ENCODE measurements around the gene ISCU. TPM values are rescaled to one million over a fixed set of nuclear protein-coding genes. Genes with fewer than 3 reads are reported as not detected.

The ISCU gene
- total RNA-seq, 1 experiment from 2014 or later = 84.8 TPM

GRCh38 chr12:108583991-108584390 lies 21.6 kb downstream of the ISCU start:
- TF ChIP-seq CTCF (conservative IDR thresholded peaks at IDR 0.05) (no peak), EZH2 (IDR thresholded peaks at IDR 0.05; ENCODE audit: low read depth) (no peak)
- Histone ChIP-seq H3K4me1 (replicated peaks; ENCODE audit: insufficient read depth) (no peaks in the 10 kb centered on the region), H4K20me1 (ENCODE audit: insufficient read depth) (no peaks in the 10 kb centered on the region), H3F3A (ENCODE audit: insufficient read depth, low read depth) (no peaks in the 10 kb centered on the region), H3K27me3 (ENCODE audit: insufficient read depth, low read depth) (peaks cover 14% of the 10 kb centered on the region; the same call in 1 of the 2 replicates), H3K9me2 (ENCODE audit: insufficient read depth) (no peaks in the 10 kb centered on the region), H3K27ac (no peak overlapping the region), H3K36me3 (ENCODE audit: low read depth) (no peaks in the 10 kb centered on the region), H3K79me2 (ENCODE audit: low read depth) (no peaks in the 10 kb centered on the region), H3K4me3 (no peak overlapping the region), H2AFZ (no peak overlapping the region), H3K4me2 (no peak overlapping the region), H3K9me3 (ENCODE audit: insufficient read depth, low read depth) (no peaks in the 10 kb centered on the region)
- no peak for DNase-seq
- ChIA-PET POLR2A (ENCODE audit: unreplicated experiment) (no interaction called here), CTCF (no interaction called here)
- no TSS peak for BruUV-seq (replicated peaks)
- intact Hi-C loops (cut with micrococcal nuclease; ENCODE audit: unreplicated experiment) = no loop called here

GRCh38 chr12:108584456-108585065 lies 22.2 kb downstream of the ISCU start:
- Histone ChIP-seq H3F3A (ENCODE audit: insufficient read depth, low read depth) (no peaks in the 10 kb centered on the region), H3K9me2 (ENCODE audit: insufficient read depth) (no peaks in the 10 kb centered on the region), H3K36me3 (ENCODE audit: low read depth) (no peaks in the 10 kb centered on the region), H3K27me3 (ENCODE audit: insufficient read depth, low read depth) (peaks cover 14% of the 10 kb centered on the region; the same call in 1 of the 2 replicates), H3K79me2 (ENCODE audit: low read depth) (no peaks in the 10 kb centered on the region), H3K4me1 (replicated peaks; ENCODE audit: insufficient read depth) (no peaks in the 10 kb centered on the region), H3K4me3 (no peak overlapping the region), H3K4me2 (no peak overlapping the region), H4K20me1 (ENCODE audit: insufficient read depth) (no peaks in the 10 kb centered on the region), H3K9me3 (ENCODE audit: insufficient read depth, low read depth) (no peaks in the 10 kb centered on the region), H2AFZ (no peak overlapping the region), H3K27ac (no peak overlapping the region)
- ChIA-PET CTCF (no interaction called here), POLR2A (ENCODE audit: unreplicated experiment) (no interaction called here)
- DNase-seq = no peak
- no TSS peak for BruUV-seq (replicated peaks)
- TF ChIP-seq CTCF (conservative IDR thresholded peaks at IDR 0.05) (no peak), EZH2 (IDR thresholded peaks at IDR 0.05; ENCODE audit: low read depth) (no peak)
- intact Hi-C loops (cut with micrococcal nuclease; ENCODE audit: unreplicated experiment) = no loop called here

- CTCF ChIA-PET = interaction anchor here (0.6 kb wide), 1 partner anchor 910 kb away, joined by 4 read pairs; no protein-coding TSS in a partner anchor
Observed at GRCh38 chr12:108585864-108586263, 23.5 kb downstream of the ISCU start.

More at GRCh38 chr12:108585864-108586263, 23.5 kb downstream of the ISCU start:
- no peaks in the 10 kb centered on the region for H3F3A ChIP-seq (ENCODE audit: insufficient read depth, low read depth)
- H3K27ac ChIP-seq = no peak overlapping the region
- H3K79me2 ChIP-seq (ENCODE audit: low read depth) = no peaks in the 10 kb centered on the region
- H3K9me2 ChIP-seq (ENCODE audit: insufficient read depth) = no peaks in the 10 kb centered on the region
- H3K4me2 ChIP-seq = no peak overlapping the region
- DNase-seq = no peak
- H3K27me3 ChIP-seq (ENCODE audit: insufficient read depth, low read depth) = peaks cover 16% of the 10 kb centered on the region; the same call in 1 of the 2 replicates
- BruUV-seq (replicated peaks) = no TSS peak
- no peak for TF ChIP-seq CTCF (conservative IDR thresholded peaks at IDR 0.05)
- no peak for TF ChIP-seq EZH2 (IDR thresholded peaks at IDR 0.05; ENCODE audit: low read depth)
- no peak overlapping the region for H3K4me3 ChIP-seq
- no peak overlapping the region for H2AFZ ChIP-seq
- intact Hi-C loops (cut with micrococcal nuclease; ENCODE audit: unreplicated experiment) = no loop called here
- POLR2A ChIA-PET (ENCODE audit: unreplicated experiment) = no interaction called here
- H3K4me1 ChIP-seq (replicated peaks; ENCODE audit: insufficient read depth) = no peaks in the 10 kb centered on the region
- H3K36me3 ChIP-seq (ENCODE audit: low read depth) = no peaks in the 10 kb centered on the region
- H3K9me3 ChIP-seq (ENCODE audit: insufficient read depth, low read depth) = no peaks in the 10 kb centered on the region
- H4K20me1 ChIP-seq (ENCODE audit: insufficient read depth) = no peaks in the 10 kb centered on the region

Data from PC-9 (cell line).